Measurements from ENCODE around the gene TFE3.
"Not testable (repeated sequence)": the region's sequence is repeated elsewhere in the genome, so short reads cannot be mapped to it uniquely, and the experiment has no call there.

Gene TFE3

DNA sequence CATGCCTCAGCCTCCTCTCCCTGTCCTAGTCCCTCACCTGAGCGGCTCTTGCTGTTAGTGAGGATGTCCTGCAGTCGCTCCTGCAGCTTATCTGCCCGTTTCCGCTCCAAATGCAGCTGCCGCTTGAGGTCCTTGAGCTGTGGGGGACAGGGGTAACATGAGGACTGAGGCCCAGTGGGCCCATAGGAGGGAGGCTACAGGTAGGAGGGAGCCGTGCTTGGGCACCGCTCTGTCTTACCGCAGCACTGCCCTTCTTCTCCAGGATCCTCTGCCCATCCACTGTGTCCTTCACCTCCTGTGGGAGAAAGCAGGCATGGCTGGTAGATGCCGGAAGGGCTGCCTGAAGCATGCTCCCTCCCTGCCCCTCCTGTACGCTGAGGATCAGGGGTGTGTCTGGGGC lies 62.0 kb downstream of the TFE3 start:
- Histone ChIP-seq H3K9me2 (replicated peaks; ENCODE audit: control insufficient read depth, low read length) (no peaks in the 10 kb centered on the region), H3K27me3 (ENCODE audit: control insufficient read depth, low read length) (no peaks in the 10 kb centered on the region), H3K36me3 (ENCODE audit: control insufficient read depth, low read length) (peaks cover 47% of the 10 kb centered on the region), H3K4me3 (ENCODE audit: low read length) (no peak overlapping the region), H3K27ac (ENCODE audit: low read depth, low read length) (no peak overlapping the region), H3K4me2 (ENCODE audit: low read length) (no peak overlapping the region), H4K20me1 (ENCODE audit: control insufficient read depth, insufficient read depth, low read depth, low read length) (no peaks in the 10 kb centered on the region), H3K9me3 (ENCODE audit: control insufficient read depth, insufficient read depth, low read length) (no peaks in the 10 kb centered on the region), H3K4me1 (ENCODE audit: control insufficient read depth, low read length) (no peaks in the 10 kb centered on the region), H3F3A (ENCODE audit: control insufficient read depth, insufficient read depth) (no peaks in the 10 kb centered on the region), H3K79me2 (ENCODE audit: control insufficient read depth, low read length) (no peaks in the 10 kb centered on the region)
- TF ChIP-seq EZH2phosphoT487 (IDR thresholded peaks at IDR 0.05; ENCODE audit: borderline replicate concordance, low read length) (no peak), CTCF (IDR thresholded peaks at IDR 0.05; ENCODE audit: low read depth, low read length, poor library complexity, severe bottlenecking) (no peak)

GRCh38 chrX:48980341-48980740 lies 62.8 kb downstream of the TFE3 start:
- not testable (repeated sequence) for H3K4me2 ChIP-seq (ENCODE audit: low read length); H3K9me2 ChIP-seq (replicated peaks; ENCODE audit: control insufficient read depth, low read length); H3K9me3 ChIP-seq (ENCODE audit: control insufficient read depth, insufficient read depth, low read length); H3K79me2 ChIP-seq (ENCODE audit: control insufficient read depth, low read length); H3K4me1 ChIP-seq (ENCODE audit: control insufficient read depth, low read length); H3K27ac ChIP-seq (ENCODE audit: low read depth, low read length); H3K4me3 ChIP-seq (ENCODE audit: low read length); H3K27me3 ChIP-seq (ENCODE audit: control insufficient read depth, low read length); H3F3A ChIP-seq (ENCODE audit: control insufficient read depth, insufficient read depth); H4K20me1 ChIP-seq (ENCODE audit: control insufficient read depth, insufficient read depth, low read depth, low read length)
- peaks cover 47% of the 10 kb centered on the region for H3K36me3 ChIP-seq (ENCODE audit: control insufficient read depth, low read length)

Data from DOHH2 (cell line).